Measurements from ENCODE around the gene NCLN.
"Not testable (repeated sequence)": the region's sequence is repeated elsewhere in the genome, so short reads cannot be mapped to it uniquely, and the experiment has no call there.

NCLN gene

GRCh38 chr19:3183721-3184641 is 1.7 kb upstream of the NCLN start:
- no peak for DNase-seq

GRCh38 chr19:3184847-3185460 is 776 bp upstream of the NCLN start:
- peak in 2 of 4 experiments; percentile 76 for DNase-seq

GRCh38 chr19:3186160-3186688 is 494 bp downstream of the NCLN start:
- DNase-seq = peak in 2 of 4 experiments; percentile 24 to 39

- DNase-seq = peak; percentile 44 to 70 (median 68)
Measured at GRCh38 chr19:3186891-3187661, 1.3 kb downstream of the NCLN start.

- DNase-seq = no peak
Measured at GRCh38 chr19:3187662-3188511, 2.2 kb downstream of the NCLN start.

GRCh38 chr19:3188627-3189596 is 3.2 kb downstream of the NCLN start:
- peak in 2 of 4 experiments; percentile 39 to 59 for DNase-seq

- DNase-seq = no peak
Measured at GRCh38 chr19:3189702-3190469, 4.2 kb downstream of the NCLN start.

GRCh38 chr19:3190470-3190770 is 4.7 kb downstream of the NCLN start:
- DNase-seq = no peak

GRCh38 chr19:3190921-3191805 is 5.4 kb downstream of the NCLN start:
- DNase-seq = no peak

GRCh38 chr19:3191806-3192104 is 6.0 kb downstream of the NCLN start:
- DNase-seq = not testable (repeated sequence)

- no peak for DNase-seq
Measured at GRCh38 chr19:3192228-3192635, 6.5 kb downstream of the NCLN start.

- no peak for DNase-seq
Measured at GRCh38 chr19:3192684-3193083, 7.0 kb downstream of the NCLN start.

GRCh38 chr19:3193256-3194105 is 7.8 kb downstream of the NCLN start:
- DNase-seq = peak in 2 of 4 experiments; percentile 19 to 27

- no peak for DNase-seq
Measured at GRCh38 chr19:3194106-3195087, 8.7 kb downstream of the NCLN start.

GRCh38 chr19:3196064-3196932 is 10.6 kb downstream of the NCLN start:
- no peak for DNase-seq

- no peak for DNase-seq
Measured at GRCh38 chr19:3196933-3197205, 11.1 kb downstream of the NCLN start.

All from suppressor macrophage (primary cell).